Stimulated activated CD8-positive, alpha-beta memory T cell treated with anti-CD3 and anti-CD28 coated beads, Interleukin-7, amount 100 ng/mL, for 24 hours (primary cell): ENCODE results near the gene MICOS13.

Experiments
- DNase-seq: peaks from one replicate; pipeline ENCODE4 v3.0.0-alpha.2; 2020; ENCODE audit warnings: low read depth

Gene MICOS13

DNA sequence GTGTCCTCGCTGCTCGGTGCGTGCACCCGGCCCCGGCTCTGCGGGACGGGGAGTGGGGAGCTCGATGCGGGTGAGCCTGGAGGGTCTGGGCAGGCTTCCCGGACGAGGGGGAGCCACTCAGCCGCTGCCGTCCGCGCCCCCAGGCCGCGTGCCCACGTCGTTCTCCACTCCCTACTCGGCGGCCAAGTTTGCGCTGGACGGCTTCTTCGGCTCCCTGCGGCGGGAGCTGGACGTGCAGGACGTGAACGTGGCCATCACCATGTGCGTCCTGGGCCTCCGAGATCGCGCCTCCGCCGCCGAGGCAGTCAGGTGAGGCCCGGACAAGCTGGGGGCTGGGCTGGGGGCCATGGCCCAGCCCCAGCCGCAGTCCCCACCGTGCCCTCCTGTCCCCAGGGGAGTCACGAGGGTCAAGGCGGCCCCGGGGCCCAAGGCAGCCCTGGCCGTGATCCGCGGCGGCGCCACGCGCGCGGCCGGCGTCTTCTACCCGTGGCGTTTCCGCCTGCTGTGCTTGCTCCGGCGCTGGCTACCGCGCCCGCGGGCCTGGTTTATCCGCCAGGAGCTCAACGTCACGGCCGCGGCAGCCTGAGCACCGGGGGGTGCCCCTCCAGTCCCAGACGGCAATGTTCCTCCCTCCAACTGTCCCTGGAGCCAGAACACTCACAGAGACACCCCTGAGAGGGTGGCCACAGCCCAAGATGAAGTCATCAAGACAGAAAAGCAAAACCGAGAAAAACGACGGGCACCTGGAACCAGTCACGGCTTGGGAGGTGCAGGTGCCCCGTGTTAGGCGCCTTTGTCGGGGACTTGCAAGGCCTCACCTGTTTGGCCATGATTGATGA lies 7.3 kb upstream of the MICOS13 start:
- DNase-seq = no peak

- DNase-seq = peak; percentile 100
Measured at GRCh38 chr19:5686647-5687359, 6.5 kb upstream of the MICOS13 start.

DNA sequence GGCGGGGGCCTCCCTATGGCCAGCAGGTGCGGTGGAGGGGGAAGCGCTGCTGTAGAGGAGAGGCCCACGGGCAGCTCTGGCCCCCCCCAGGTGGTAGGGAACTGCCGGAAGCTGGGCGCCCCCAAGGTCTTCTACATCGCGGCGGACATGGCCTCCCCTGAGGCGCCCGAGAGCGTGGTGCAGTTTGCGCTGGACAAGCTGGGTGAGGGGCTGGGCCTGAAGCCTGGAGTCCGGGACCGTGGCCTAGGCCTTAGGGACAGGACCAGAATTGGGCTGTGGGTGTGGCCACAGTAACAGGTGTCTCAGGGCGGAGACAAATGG lies 6.0 kb upstream of the MICOS13 start:
- no peak for DNase-seq

GRCh38 chr19:5684694-5685430 lies 4.5 kb upstream of the MICOS13 start:
- DNase-seq = no peak

- DNase-seq = no peak
Measured at GRCh38 chr19:5683177-5683886, 3.0 kb upstream of the MICOS13 start.

DNA sequence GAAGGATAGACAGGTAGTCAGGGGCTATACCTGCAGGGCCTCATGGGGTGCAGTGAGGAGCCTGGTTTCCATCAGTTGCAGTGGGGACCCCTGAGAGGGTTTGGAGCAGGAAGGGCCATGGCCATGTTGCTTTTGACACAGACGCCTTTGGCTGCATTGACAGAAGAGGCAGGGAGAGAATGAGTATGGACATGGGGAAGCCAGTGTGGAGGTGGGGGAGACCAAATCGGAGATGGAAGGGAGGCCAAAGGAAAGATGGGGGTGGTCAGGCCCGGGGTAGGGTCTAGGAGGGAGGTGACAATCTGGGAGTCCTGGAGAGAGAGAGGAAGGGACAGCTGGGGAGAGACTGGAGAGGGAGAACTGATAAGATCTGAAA lies 1.8 kb upstream of the MICOS13 start:
- DNase-seq = no peak

- DNase-seq = no peak
Measured at GRCh38 chr19:5681391-5682106, 1.2 kb upstream of the MICOS13 start.

GRCh38 chr19:5680084-5680436 lies 256 bp downstream of the MICOS13 start:
- no peak for DNase-seq

GRCh38 chr19:5679289-5680083 lies 830 bp downstream of the MICOS13 start:
- DNase-seq = no peak

DNA sequence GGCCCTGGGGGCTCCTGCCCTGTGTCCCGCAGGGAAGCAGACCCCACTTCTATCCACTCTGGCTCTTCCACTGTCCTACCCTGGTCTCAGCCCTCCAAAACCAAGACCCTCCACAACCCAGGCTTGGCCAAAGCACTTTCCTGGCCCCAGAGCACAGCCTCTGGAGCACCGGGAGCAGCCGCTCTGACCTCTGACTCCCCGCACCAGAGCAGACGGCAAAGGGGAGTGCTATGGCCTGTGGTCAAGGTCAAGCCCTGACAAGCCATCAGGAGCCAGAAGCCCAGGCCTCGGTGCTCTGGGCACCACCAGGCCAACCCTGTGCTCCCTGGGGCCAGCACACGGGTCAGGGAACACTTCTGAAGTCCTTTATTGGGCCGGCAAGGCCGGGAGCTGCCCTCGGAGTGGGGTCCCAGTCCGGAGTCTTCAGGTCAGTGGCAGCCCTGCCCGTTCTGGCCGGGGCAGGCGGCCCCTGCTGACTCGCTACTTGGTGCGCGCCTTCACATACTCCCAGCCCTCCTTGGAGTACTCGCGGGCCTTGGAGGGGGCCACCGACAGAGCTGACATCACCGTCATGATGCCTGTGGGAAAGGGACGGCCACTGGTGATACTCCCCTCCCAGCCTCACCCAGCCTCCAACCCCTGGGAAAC lies 2.1 kb downstream of the MICOS13 start:
- no peak for DNase-seq

DNA sequence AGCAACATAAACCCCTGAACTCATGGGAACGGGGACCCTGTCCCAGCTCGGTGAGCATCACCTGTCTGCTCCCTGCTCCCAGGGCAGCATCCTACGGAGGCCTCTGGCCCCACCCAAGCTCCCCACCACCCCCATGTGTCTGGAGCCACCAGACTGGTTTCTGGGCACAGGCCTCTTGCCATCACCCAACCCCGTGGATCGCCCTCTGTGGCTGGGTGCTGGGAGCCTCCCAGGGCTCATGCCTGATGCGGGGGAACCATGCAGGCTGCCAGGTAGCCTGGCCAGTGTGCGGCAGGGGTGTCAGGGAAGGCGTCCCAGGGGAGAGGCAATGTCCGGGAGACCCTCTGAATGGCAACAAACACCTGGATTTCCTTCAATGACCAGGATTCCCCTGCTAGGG lies 2.7 kb downstream of the MICOS13 start:
- DNase-seq = no peak

DNA sequence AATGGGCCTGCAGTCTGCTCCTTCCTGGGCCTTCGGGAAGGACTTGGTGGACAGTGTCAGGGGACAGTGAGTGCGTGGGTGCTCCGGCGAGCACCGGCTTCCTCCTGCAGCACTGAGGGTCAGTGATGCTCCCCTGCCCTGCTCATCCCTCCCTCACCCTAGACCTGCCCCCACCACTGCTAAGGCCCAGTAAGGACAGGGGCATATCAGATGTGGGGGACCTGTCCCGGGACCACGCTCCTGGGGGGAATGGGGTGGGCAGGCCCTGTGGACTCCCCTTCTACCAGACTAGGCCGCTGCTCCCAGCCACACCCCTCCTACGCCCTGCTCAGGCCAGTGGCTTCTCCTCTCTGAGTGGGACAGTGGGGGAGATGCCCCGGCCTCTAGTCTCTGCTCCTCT lies 3.2 kb downstream of the MICOS13 start:
- no peak for DNase-seq

DNA sequence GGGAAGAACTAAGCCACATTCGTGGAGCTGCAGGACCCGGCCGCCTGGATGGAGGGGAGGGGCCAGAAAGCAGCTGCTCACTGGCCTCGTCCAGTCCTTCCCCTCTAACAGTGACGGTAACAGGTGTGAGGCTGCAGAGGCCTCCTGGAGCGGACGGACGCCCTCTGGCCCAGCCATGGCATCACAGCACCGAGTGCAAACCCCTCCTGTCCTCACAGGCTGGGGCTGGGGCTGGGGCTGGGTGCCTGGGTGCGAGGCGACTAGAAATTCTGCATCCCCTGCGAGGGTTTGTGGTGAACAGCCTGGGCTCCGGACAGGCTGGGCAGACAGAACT lies 3.6 kb downstream of the MICOS13 start:
- no peak for DNase-seq

- no peak for DNase-seq
Measured at GRCh38 chr19:5676105-5676771, 4.1 kb downstream of the MICOS13 start.

DNA sequence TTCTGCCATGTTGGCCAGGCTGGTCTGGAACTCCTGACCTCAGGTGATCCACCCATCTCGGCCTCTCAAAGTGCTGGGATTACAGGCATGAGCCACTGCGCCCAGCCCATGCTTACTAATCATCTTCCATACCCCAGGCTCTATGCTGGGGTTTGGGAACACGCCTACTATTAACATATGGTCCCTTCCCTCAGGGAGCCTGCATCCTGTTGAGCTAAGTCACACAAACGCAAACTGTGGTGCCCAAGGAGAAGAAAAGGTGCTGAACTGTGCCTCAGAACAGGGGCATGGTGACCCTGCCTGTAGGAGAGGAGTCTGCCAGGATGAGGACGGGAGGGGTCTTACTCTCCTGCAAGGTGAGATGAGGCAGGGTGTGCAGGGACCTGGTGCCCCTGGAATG lies 5.6 kb downstream of the MICOS13 start:
- DNase-seq = no peak

GRCh38 chr19:5673752-5674151 lies 6.6 kb downstream of the MICOS13 start:
- no peak for DNase-seq

- DNase-seq = no peak
Measured at GRCh38 chr19:5672708-5673459, 7.4 kb downstream of the MICOS13 start.

DNA sequence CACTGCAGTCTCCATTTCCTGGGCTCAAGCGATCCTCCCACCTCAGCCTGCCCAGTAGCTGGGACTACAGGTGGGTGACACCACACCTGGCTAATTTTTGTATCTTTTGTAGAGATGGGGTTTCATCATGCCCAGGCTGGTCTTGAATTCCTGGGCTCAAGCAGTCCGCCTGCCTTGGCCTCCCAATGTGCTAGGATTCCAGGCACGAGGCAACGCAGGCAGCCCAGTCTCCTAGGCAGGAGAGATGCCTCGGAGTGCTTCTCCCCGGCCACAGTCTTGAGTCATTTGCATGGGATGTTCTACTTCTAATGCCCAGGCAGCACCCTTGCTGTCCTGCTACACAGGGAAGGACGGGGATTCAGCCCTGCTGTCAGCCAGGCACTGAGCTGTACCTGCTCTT lies 8.7 kb downstream of the MICOS13 start:
- no peak for DNase-seq

- DNase-seq = no peak
Measured at GRCh38 chr19:5669212-5669611, 11.1 kb downstream of the MICOS13 start.
